ENCODE results near the gene ZNF609.

GRCh38 chr15:64633332-64633731, 173.0 kb downstream of the ZNF609 start:
- TF ChIP-seq POLR2AphosphoS5 (IDR thresholded peaks at IDR 0.05; ENCODE audit: insufficient read depth in 1 of 2, low read depth in 1 of 2): no peak
- TF ChIP-seq POLR2A (IDR thresholded peaks at IDR 0.05): no peak
- TF ChIP-seq, protein P1, sequence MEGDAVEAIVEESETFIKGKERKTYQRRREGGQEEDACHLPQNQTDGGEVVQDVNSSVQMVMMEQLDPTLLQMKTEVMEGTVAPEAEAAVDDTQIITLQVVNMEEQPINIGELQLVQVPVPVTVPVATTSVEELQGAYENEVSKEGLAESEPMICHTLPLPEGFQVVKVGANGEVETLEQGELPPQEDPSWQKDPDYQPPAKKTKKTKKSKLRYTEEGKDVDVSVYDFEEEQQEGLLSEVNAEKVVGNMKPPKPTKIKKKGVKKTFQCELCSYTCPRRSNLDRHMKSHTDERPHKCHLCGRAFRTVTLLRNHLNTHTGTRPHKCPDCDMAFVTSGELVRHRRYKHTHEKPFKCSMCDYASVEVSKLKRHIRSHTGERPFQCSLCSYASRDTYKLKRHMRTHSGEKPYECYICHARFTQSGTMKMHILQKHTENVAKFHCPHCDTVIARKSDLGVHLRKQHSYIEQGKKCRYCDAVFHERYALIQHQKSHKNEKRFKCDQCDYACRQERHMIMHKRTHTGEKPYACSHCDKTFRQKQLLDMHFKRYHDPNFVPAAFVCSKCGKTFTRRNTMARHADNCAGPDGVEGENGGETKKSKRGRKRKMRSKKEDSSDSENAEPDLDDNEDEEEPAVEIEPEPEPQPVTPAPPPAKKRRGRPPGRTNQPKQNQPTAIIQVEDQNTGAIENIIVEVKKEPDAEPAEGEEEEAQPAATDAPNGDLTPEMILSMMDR (IDR thresholded peaks at IDR 0.05): no peak
